Stimulated activated CD4-positive, alpha-beta T cell treated with anti-CD3 and anti-CD28 coated beads, Interleukin-2, amount 100 ng/mL, for 4 hours (primary cell): Measurements from ENCODE around the gene CEP89.
"Not testable (repeated sequence)": the region's sequence is repeated elsewhere in the genome, so short reads cannot be mapped to it uniquely, and the experiment has no call there.

ENCODE experiments used
- DNase-seq: peaks from one replicate; pipeline ENCODE4 v3.0.0-alpha.2; 2020; ENCODE audit warnings: low read depth

The CEP89 gene

DNA sequence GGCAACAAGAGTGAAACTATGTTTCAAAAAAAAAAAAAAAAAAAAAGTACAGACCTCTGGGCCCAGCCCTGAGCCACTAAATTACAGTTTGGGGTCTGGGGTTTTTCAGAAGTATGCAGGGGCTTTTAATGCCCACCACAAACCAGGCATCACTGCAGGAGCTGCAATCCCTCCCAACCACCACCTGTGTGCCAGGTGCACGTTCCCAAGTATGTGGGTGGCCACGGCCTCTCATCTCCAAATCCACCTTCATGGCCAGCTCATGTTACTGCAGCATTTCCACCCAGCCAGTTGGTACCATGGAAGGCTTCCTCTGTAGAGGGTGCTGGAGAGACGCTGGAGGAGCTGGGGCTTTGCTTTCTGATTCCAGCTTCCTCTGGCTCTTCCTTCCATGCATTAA is 26.5 kb downstream of the CEP89 start:
- DNase-seq: no peak

DNA sequence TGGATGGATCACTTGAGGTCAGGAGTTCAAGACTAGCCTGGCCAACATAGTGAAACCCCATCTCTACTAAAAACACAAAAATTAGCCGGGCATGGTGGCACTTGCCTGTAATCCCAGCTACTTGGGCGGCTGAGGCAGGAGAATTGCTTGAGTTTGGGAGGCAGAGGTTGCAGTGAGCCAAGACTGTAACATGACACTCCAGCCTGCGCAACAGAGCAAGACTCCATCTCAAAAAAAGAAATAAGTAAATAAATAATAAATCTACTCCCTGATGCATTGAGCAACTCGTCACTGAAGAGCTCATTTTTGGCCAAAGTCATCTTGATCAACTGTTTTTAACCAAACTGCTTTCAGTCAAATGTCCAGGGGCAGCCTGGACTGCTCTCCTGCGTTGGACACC is 30.5 kb downstream of the CEP89 start:
- not testable (repeated sequence) for DNase-seq

DNA sequence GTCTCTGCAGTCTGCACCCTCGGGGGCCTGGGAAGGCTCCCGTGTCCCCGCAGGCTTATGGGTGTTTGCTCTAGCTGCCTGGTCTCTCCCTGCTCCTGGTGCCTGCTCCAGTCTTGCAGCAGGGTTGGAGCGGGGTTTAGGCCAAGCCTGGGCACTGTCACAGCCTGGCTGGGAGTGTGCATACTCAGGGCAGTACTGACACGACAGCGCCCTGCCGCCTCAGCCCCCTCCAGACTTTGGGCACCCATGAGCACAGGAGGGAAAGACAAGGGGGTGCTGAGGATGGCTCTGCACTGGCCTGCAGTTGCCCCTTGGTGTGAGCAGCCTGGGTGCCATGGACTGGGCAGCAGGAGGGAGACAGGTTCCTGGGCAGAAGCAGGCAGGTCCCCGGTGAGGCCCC is 35.7 kb downstream of the CEP89 start:
- no peak for DNase-seq

DNA sequence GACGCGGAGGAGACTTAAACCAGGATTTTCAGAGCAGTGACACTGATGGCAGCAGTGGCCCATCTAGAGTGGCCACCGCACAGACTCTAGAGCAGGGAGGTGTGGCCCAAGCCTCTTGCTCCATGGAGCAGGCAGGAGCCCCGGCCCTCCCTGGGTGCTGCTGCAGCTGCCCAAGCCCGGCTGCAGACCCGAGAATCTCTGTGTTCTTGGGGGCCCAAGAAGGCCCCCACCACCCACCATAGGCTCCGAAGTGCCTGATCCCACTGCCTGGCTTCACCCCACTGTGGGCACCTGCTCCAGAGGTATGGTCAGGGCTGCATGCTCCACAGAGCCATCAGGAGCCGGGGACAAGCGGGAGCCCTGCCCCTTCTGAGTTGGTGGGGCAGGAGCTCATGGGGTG is 36.1 kb downstream of the CEP89 start:
- DNase-seq: no peak

DNA sequence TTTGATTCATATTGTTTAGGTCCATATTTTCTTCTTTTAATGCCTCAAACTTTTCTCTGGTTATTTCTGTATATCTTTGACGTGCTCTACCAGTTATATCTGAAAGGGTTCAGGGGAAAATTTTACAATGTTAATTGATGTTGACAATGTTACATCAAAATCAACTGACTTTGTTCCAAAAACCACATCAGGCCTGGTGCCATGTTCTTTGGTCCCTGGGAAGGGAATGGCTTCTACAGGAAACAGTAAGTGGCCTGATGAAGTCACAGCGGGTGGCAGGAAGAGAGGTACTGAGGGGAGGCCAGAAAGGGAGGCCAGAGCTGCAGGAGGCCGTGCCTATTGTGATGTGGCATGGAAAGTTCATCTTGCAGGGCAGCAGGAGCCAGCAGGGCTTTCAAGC is 38.2 kb downstream of the CEP89 start:
- no peak for DNase-seq

DNA sequence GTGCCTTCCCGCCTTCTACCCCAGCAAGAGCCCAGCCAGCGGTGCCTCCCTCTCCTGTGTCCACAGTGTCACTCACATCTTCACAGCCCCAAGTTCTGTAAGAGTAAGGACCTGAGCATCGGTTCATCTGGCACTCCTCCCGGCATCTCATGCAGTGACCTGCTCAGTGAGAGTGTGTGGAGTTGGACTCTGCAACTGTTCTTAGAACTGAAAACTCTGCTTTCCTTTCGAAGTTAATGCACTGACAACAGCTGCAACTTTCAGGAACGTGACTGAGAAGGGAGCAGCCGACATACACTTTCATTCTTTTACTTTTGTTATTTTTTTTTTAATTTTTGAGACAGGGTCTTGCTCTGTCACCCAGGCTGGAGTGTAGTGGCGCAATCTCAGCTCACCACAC is 41.2 kb downstream of the CEP89 start:
- DNase-seq: no peak

DNA sequence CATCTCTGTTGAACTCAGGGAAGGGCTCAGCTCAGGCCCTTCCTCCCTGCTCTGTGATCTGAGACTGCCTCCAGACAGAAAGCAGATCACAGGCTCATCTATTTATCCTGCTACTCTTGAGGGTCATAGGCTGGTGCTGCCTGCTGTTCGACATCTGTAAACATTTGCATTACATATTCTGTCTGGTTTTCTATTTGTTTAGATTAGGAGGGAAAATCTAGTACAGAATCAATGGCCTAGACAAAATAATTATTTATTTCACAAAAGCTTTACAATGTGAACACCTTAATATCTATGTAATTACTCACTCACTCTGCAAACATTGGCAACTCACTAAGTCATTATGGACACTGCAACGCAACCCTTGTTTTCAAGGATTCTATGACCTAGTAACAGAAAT is 43.0 kb downstream of the CEP89 start:
- DNase-seq: no peak

DNA sequence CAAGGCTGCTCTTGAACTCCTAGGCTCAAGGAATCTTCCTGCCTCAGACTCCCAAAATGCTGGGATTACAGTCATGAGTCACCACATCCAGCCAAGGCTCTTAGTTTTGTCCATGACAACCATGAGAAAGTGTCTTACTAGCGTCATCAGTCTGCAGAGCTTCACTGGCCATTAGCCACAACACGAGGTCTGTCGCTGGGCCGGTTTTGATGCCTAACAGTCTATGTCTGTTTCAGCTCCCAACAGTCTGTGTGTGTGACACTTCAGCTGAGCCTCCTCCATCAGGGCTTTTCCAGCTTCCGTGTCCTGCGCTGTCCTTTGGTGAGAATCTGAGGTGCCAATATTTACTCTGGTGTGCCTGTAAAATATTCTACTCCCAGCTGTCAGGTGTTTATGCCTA is 47.6 kb downstream of the CEP89 start:
- DNase-seq: no peak

DNA sequence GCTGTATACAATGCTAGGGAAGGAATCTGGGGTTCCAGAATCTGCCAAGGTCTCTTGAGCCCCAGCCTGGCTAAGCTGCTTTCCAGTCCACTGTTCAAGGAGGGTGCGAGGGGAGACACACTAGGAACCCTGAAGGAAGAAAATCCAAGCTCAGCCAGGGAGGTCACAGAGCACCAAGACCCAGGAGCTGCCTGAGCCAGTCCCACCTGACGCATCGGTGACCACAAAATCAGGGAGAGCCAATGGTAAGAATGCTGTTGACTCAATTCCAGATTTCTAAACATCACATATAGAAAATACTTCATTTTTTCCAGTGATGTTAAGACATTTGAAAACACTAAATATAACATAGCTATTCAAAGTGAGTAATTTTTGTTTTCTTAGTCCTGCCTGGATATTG is 50.1 kb downstream of the CEP89 start:
- DNase-seq: no peak

DNA sequence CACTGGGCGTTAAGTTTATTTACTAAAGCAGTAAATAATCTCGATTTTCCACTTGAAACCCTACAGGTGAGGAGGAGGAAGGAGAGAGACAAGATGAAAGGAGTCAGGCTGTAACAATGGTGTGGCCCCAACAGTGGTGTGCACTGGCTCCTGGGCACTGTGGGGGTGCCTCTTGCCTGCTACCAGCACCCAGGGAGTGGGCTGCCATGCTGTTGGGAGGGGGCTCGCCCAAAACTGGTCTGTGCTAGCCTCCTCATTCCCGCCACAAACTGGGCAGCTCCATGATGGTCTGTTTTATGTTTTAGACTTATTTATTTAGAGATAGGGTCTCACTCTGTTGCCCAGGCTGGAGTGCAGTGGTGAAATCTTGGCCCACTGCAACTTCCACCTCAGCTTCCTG is 52.4 kb downstream of the CEP89 start:
- DNase-seq: no peak

DNA sequence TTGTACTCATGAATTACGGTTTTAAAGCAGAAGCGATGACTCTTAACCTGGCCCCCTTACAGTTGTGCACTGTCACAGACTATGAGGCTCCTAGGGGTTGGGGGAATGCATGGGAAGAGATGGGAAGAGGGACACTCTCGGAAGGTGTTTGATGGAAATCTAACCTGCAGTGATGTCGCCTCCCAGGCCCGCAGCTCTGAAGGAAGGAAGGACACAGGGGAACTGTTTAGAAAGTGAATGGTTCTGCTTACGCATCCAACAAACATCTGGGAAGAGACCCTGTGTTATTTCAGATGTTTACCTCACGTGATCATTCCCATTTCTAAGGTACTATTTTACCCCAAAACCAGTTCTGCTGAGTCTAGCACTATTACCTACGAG is 54.2 kb downstream of the CEP89 start:
- DNase-seq: no peak

DNA sequence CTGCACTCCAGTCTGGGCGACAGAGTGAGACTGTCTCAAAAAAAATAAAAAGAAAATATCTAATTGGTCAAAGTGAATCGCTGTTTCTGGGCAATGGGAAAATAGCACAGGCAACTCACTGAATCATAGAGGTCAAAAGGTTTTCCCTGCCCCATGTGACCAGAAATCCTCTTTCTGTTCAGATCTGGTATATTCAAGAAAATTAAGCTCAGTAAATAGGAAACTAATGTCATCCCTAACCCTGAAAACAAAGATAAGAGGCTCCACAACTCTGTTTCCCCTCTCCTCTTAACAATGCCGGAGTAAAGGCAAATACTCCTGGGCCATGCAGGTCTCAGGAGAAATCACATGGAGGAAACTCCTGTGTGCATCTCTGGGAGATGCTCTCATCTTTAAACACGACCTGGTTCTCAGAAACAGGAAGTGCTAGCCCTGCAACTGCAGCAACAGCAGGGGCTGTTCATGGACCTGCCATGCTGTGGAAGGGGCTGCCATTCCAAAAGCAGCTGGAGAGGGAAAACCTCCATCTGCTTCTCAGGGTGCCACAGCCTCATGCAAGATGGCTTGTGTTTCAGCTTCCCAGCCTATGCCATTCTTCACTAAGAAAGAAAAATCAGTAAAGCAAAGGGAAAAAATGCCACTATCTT is 54.7 kb downstream of the CEP89 start:
- DNase-seq: no peak

DNA sequence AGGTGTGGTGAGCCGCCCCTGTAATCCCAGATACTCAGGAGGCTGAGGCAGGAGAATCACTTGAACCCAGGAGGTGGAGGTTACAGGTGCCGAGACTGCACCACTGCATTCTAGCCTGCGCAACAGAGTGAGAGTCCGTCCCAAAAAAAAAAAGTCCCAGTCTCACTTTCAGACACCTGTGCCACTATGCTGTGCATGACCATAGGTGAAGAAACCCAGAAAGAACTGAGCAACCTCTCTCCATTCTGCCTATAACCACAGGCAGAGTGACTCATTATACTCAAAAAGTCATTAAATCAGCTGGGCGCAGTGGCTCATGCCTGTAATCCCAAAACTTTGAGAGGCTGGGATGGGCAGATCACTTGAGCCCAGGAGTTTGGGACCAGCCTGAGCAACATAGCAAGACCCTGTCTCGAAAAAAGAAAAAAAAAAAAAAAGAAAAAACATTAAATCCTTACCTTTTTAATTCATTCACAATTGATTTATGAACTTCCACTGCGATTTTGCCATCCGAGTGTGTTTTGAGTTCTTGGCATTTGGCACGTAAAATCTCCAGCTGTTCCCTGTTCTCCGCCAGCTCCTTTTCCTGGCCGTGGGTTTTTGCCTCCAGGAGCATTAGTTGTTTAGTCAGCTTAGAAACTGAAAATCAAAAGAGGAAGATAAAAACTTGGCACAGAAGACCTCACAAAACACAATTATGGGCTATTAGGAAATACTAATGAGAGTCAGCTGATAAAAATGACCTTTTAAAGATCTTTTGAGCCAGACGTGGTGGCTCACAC is 56.7 kb downstream of the CEP89 start:
- no peak for DNase-seq

DNA sequence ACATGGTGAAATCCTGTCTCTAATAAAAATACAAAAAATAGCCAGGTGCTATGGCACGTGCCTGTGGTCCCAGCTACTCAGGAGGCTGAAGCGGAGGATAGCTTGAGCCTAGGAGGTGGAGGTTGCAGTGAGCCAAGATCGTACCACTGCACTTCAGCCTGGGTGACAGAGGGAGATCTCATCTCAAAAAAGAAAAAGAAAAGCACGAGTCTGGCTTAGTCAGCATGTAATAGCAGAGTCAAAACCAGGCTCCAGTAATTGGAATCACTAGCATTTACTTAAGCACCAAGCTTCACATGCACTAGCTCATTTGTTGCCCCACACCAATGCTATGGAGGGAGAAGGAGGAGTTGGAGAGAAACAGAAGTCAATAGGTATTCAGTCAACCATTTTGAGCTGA is 60.3 kb downstream of the CEP89 start:
- no peak for DNase-seq

DNA sequence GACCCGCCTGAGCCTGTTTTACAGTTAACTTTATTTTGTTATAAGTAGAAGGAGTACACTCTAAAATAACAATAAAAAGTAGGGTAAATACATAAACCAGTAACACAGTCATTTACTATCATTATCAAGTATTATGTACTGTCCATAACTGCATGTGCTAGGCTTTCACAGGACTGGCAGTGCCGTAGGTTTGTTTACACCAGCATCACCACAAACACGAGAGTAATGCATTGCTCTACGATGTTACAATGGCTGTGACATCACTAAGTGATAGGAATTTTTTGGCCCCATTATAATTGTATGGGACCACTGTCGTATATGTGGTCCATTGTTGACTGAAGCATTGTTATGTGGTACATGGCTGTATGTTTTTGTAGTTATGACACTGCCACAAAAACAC is 60.9 kb downstream of the CEP89 start:
- no peak for DNase-seq

DNA sequence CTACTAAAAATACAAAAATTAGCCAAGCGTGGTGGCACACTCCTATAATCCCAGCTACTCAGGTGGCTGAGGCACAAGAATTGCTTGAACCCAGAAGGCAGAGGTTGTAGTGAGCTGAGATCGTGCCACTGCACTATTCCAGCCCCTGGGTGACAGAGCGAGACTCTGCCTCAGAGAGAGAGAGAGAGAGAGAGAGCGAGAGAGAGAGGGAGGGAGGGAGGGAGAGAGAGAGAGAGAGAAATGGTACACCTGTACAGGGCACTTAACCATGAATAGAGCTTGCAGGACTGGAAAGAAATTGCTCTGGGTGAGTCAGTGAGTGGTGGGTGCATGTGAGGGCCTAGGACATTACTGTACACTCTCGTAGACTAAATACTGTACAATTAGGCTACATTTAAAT is 61.7 kb downstream of the CEP89 start:
- DNase-seq: no peak

DNA sequence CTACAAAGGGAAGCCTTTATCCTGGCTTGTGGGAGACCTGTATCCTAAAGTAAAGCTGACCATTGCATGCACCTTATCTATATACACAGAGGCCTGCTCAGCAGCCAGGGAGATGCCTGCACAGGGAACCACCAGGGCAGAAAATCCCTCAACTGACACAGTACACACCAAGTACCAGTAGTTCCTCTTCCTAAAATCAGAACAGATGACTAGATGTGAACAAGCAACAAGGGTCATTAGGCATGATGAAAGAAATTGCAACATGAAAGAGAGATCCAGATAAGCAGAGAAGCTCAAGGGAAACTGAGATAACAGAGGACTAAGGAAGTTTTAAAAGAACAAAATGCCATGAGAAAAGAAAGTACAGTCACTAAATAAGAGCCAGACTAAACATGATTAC is 62.5 kb downstream of the CEP89 start:
- no peak for DNase-seq

DNA sequence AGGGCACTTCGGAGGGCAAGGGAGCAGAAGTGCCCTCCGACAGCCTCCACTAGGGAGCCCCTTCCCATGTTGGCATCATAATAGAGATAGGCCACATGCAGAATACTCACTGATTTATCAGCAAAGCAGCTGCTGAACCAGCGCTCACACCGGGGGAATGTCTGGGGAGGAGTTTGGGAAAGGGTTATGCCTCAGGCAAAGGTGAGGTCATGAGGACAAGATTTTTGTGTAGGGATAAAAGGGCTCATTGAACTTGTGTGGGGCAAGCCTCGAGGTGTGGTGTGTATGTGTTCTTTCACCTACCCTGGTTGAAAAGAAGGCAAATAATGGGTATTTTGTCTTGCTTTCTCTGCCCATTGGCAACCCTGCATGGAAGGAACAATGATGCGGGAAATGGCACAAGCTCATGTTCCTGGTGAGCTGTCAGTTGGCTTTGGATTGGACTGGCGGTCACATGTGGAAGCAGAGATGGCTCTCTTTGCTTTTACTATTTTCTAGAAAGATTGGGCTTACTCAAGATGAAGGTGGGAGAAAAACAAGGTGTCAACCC is 63.0 kb downstream of the CEP89 start:
- no peak for DNase-seq

DNA sequence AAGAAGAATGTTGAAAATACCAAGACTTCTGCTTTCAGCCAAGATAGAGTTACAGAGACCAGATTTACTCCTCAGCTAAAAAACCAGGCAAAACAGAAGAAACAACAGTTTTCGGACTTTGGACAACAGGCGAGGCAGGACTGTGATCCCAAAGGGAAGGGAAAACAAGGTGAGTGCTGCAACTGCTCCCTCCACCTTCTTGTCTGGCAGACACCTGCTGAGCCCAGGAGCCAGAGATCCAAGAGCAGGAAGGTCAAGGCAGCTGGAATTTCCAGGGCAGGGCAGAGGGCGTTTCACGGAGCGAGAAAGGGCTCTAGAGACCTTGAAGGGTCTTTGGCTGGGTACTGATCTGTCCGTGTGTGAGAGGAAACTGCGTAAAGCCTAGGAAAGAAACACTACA is 69.3 kb downstream of the CEP89 start:
- DNase-seq: no peak

DNA sequence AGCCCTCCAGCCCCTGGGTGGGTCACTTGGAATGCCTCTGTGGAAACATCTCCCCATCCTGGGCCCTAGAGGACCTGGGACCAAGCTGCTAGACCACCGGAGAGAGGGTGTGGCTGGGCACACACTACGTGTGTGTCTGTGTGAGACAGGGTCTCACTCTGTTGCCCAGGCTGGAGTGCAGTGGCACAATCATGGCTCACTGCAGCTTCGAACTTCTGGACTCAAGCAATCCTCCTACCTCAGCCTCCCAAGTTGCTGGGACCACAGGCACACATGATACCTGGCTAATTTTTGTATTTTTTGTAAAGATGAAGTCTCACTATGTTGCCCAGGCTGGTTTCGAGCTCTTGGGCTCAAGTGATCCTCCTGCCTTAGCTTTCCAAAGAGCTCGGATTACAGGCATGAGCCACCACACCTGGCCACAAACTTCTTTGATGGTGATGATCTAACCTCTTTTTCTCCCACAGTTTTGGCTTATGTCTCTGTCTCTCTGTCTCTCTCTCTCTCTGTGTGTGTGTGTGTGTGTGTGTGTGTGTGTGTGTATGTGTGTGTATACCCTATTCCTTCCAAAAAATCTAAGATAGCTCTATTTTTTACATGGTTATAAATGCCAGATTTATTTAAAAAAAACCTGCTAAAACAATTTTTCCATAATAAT is 70.1 kb downstream of the CEP89 start:
- no peak for DNase-seq

DNA sequence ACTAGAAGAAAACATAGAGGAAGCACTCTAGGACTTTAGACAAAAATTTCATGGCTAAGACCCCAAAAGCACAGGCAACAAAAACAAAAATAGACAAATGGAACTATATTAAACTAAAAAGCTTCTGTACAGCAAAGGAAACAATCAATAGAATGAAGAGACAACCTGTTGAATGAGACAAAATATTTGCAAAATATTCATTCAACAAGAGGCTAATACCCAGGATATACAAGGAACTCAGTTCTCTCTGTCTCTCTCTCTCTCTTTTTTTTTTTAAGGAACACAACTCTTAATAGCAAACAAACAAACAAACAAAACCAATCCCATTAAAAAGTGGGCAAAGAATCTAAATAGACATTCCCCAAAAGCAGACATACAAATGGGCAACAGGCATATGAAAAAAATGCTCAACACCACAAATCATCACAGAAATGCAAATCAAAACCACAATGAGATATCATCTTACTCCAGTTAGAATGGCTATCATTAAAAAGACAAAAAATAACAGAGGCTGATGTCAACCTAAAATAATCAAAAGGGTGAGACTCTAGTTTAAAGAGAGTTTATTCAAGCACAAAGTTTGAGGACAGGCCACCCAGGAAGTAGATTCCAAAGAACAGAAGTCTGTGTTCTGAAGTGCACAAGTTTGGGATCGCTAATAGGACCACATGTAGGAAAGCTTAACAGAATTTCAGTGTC is 75.1 kb downstream of the CEP89 start:
- no peak for DNase-seq

DNA sequence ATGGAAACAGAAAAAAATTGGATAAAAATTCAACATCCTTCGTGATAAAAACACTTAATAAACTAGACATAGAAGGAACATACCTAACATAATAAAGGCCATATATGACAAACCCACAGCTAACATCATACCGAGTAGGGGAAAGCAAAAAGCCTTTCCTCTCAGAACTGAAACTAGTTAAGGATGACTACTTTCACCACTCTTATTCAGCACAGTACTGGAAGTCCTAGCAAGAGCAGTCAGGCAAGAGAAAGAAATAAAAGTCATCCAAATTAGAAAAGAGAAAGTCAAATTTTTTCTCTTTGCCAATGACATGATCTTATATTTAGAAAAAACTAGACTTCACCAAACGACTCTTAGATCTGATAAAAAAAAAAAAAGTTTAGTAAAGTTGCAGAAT is 76.4 kb downstream of the CEP89 start:
- DNase-seq: no peak

DNA sequence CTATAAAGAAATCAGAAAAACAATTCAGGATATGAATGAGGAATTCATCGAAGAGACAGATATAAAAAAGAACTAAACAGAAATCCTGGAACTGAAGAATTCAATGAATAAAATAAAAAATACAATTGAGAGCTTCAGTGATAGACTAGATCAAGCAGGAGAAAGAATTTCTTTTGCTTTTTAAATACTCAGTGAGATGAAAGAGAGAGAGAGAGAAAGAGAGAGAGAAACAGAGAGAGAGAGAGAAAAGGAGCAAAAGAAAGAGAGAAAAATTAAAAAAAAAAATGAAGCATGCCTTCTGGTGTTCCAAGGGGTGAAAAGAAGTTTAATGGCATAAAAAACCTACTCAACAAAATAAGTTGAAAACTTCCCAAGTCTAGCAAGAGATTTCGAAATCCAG is 80.1 kb downstream of the CEP89 start:
- DNase-seq: no peak
